Measurements from ENCODE around the gene TTLL6.

- no peak for TF ChIP-seq CTCF (IDR thresholded peaks at IDR 0.05)
- no peak for TF ChIP-seq POLR2A (IDR thresholded peaks at IDR 0.05)
- no peak for TF ChIP-seq POLR2AphosphoS5 (IDR thresholded peaks at IDR 0.05)
Measured at GRCh38 chr17:48717367-48718226, 99.4 kb downstream of the TTLL6 start.

Measured in stomach (tissue), 4 donors.